GM23248 (cell line): Measurements from ENCODE around the gene TAF4.

Source experiments
- EZH2 ChIP-seq: fragments of 200-600 bp; sonication (generic); IDR thresholded peaks from 2 replicates; pipeline ENCODE4 v1.6.1; 2018; ENCODE audit warnings: antibody characterized with exemption, mild to moderate bottlenecking; ENCODE audit not compliant: insufficient read depth, poor library complexity, severe bottlenecking
- EZH2phosphoT487 ChIP-seq: fragments of 200-600 bp; sonication (generic); IDR thresholded peaks from 2 replicates; pipeline ENCODE4 v1.6.1; 2018; ENCODE audit warnings: antibody characterized with exemption, moderate library complexity, mild to moderate bottlenecking, low read depth; ENCODE audit not compliant: insufficient read depth

- no peak for TF ChIP-seq EZH2
- no peak for TF ChIP-seq EZH2phosphoT487
These were observed 83.3 kb downstream of the TAF4 start for GRCh38 chr20:61982191-61982950.
